Measurements from ENCODE around the gene TBX22.

Gene TBX22, protein sequence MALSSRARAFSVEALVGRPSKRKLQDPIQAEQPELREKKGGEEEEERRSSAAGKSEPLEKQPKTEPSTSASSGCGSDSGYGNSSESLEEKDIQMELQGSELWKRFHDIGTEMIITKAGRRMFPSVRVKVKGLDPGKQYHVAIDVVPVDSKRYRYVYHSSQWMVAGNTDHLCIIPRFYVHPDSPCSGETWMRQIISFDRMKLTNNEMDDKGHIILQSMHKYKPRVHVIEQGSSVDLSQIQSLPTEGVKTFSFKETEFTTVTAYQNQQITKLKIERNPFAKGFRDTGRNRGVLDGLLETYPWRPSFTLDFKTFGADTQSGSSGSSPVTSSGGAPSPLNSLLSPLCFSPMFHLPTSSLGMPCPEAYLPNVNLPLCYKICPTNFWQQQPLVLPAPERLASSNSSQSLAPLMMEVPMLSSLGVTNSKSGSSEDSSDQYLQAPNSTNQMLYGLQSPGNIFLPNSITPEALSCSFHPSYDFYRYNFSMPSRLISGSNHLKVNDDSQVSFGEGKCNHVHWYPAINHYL

DNA sequence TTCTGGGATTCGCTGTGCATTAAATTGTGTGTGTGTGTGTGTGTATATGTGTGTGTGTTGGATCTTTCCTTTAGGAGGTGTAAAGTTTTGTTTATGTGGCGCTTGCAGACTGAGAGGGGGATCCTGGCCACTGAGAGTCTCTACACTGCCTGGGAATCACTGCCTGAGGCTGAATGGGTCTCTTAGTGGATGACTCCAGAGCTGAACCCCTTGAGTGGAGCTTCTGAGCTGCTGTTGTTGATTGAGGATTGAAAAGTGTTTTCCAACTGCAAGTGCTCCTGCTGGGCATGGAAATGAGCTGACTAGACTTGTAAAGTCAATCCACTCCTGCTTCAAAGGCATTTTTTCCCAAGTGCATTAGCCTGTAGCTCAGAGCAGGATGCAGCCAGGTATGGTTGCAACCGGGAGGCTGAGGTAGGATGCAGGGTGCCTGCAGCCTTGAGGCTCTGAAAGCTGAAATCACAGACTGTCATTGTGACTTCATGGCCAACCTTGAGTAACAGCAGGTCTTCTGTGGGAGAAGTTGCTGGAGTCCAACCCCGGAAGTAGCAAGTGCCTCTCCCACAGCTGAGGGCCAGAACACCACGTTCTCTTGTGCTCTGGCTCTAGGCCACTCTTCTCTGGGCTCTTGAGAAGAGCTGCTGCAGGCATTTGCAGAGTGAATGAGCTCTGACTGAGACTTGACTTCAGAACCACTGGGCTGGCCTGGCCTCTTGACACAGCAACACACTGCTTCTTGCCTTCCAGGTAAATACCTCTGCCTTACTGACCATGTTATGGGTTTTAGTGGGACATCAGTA is at the start of gene TBX22:
Gene TBX22 (plus strand): TSS at position 613 of the 800 bp plus-strand sequence. CDS start 7,517 bp downstream, outside the sequence.
- DNase-seq (ENCODE audit: low read depth), result no peak
- TF ChIP-seq, protein P1, sequence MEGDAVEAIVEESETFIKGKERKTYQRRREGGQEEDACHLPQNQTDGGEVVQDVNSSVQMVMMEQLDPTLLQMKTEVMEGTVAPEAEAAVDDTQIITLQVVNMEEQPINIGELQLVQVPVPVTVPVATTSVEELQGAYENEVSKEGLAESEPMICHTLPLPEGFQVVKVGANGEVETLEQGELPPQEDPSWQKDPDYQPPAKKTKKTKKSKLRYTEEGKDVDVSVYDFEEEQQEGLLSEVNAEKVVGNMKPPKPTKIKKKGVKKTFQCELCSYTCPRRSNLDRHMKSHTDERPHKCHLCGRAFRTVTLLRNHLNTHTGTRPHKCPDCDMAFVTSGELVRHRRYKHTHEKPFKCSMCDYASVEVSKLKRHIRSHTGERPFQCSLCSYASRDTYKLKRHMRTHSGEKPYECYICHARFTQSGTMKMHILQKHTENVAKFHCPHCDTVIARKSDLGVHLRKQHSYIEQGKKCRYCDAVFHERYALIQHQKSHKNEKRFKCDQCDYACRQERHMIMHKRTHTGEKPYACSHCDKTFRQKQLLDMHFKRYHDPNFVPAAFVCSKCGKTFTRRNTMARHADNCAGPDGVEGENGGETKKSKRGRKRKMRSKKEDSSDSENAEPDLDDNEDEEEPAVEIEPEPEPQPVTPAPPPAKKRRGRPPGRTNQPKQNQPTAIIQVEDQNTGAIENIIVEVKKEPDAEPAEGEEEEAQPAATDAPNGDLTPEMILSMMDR (conservative IDR thresholded peaks at IDR 0.05; ENCODE audit: low read length), result no peak
- no peak within 1 kb of the TSS for H3K4me3 ChIP-seq (ENCODE audit: low read length)

DNA sequence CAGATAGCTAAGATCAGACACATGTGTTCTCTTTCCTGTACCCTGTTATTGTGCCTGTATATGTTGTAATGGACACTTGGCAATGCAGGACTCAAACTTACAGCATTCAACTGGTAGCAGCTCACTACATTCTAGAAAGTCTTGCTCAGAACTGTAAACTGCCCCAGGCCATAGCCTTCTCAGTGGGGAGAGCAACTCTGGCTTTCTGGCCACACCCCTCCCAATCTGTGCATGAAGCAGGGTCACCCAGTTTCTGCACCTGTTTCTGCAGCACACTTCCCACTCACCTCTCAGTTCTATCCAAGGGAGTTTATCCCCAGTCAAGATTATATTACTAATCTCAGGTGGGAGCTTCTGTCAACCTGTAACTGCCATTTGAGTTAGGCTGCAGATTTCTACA is 38.9 kb upstream of the TBX22 start:
- H3K4me3 ChIP-seq (ENCODE audit: low read length), result no peak overlapping the region
- TF ChIP-seq, protein P1 (conservative IDR thresholded peaks at IDR 0.05; ENCODE audit: low read length), result no peak
- no peak for DNase-seq (ENCODE audit: low read depth)

DNA sequence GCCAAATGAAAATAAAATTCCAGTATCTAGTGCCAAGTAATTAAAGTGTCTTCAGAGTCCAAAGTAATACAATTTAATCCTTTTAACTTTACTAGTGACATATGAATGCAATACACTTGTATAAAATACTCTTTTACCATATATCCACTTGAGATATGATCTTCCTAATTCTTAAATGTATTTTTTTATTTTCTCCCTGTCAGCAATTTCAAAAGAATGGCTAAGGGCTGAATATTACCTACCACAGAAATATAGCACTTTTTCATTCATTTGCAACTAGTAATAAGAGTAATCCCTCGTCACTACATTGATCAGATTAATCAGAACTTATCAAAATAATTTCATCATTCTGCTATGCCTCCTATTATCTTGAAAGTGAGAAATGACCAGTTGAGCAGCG is 10.1 kb upstream of the TBX22 start:
- DNase-seq (ENCODE audit: low read depth), result no peak
- H3K4me3 ChIP-seq (ENCODE audit: low read length), result no peak overlapping the region
- TF ChIP-seq, protein P1 (conservative IDR thresholded peaks at IDR 0.05; ENCODE audit: low read length), result no peak

DNA sequence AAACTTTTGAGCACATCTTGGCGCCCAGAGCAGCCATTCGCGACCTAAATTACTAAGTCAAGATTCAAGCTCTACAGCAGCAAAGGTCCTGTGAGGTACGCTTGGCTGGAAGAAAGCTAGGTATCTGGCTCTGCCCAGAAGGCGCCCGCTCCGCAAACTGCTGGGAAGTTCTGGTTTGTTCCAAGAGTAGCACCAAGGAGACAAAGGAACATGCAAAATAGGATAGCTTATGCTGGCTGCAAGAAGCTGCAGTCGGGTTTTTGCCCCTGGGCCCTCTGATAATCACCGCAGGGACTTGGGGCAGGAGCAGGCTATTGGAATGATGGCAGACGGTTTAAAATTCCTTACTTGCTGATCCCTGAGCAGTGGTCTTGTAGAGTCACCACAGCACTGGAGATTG is 3.0 kb upstream of the TBX22 start:
- no peak for DNase-seq (ENCODE audit: low read depth)
- no peak overlapping the region for H3K4me3 ChIP-seq (ENCODE audit: low read length)
- TF ChIP-seq, protein P1 (conservative IDR thresholded peaks at IDR 0.05; ENCODE audit: low read length), result no peak

DNA sequence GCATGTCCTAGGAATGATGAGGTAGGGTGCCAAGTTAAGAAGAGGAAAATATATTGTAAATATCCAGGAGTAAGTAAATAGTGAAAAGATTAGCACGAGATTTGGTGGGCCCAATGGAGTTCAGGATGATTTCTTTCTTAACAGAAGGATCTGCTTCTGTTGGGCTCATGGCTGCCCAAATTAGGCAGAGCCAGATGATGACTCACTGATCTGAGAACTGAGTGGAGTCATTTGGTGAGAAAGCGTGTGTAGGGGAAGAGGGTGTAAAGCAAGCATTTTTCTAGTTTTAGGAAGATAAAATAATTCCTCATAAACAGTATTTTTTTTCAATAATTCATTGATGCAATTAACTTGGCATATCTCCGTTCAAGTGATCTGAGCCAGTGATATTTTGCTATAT is 1.6 kb downstream of the TBX22 start:
- DNase-seq (ENCODE audit: low read depth), result no peak
- TF ChIP-seq, protein P1 (conservative IDR thresholded peaks at IDR 0.05; ENCODE audit: low read length), result no peak
- no peak overlapping the region for H3K4me3 ChIP-seq (ENCODE audit: low read length)

DNA sequence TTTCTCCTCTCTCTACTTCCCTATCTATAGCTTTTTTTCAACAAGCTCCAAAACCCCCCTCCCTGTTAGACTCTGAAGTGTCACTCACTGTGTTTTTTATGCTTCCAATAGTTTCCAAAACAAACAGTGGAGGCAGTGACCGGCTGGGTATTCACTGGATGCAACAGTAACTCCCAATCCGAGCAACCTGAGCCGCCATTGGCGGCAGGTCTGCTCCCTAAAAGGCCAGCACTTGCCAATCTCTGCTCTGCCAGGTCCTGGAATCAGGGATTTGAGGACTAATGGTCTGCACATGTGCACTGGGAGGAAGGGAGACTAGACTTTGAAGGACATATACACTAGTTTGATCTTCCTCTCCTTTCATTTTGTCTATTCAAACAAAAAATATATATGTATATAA is 7.1 kb downstream of the TBX22 start:
- no peak overlapping the region for H3K4me3 ChIP-seq (ENCODE audit: low read length)
- DNase-seq (ENCODE audit: low read depth), result no peak
- TF ChIP-seq, protein P1 (conservative IDR thresholded peaks at IDR 0.05; ENCODE audit: low read length), result no peak

Measured in AG10803 (cell line).